Caco-2 (cell line): ENCODE results near the gene TIMMDC1. TPM values are rescaled to one million over a fixed set of nuclear protein-coding genes. Genes with fewer than 3 reads are reported as not detected.

Experiments used
- BruUV-seq: library from RNA; stranded (reverse); fragments of 400-500 nt; replicated peaks from 2 replicates; lab custom pipeline; 2021; lab: Mats Ljungman, UMichigan
- CTCF ChIA-PET: fragments of 300-600 bp; sonication (Branson Sonifier 250); formaldehyde crosslinking; loops from one replicate; lab custom pipeline; 2022; ENCODE audit warnings: antibody characterized with exemption; lab: Charles Lee
- POLR2A ChIA-PET: fragments of 300-600 bp; sonication (Branson Sonifier 250); formaldehyde crosslinking; loops from one replicate; lab custom pipeline; 2022; ENCODE audit warnings: antibody characterized with exemption; lab: Charles Lee
- DNase-seq, 2 experiments: peaks; one replicate each; pipeline versions ENCODE4 v3.0.0 to v3.0.0-alpha.2; 2020 to 2022
- H3K27me3 ChIP-seq: replicated peaks from 2 replicates; pipeline ENCODE4 v1.6.0; 2011; ENCODE audit warnings: low read length; ENCODE audit not compliant: control insufficient read depth, insufficient read depth
- H3K36me3 ChIP-seq: 2 replicates; pipeline ENCODE4 v1.5.1; 2011; ENCODE audit warnings: low read length; ENCODE audit not compliant: control insufficient read depth, insufficient read depth
- H3K4me1 ChIP-seq: fragments of 250-450 bp; sonication (Bioruptor Pico); 2 replicates; pipeline ENCODE4 v1.5.1; 2020; ENCODE audit warnings: mild to moderate bottlenecking
- H3K4me3 ChIP-seq: 2 replicates; pipeline ENCODE4 v1.5.1; 2011; ENCODE audit warnings: low read depth, mild to moderate bottlenecking, control low read depth, low read length
- H3K9me3 ChIP-seq: fragments of 250-450 bp; sonication (Bioruptor Pico); 2 replicates; pipeline ENCODE4 v1.5.1; 2020; ENCODE audit warnings: mild to moderate bottlenecking, moderate library complexity
- H3K27ac Mint-ChIP-seq: one replicate; pipeline ENCODE4 v1.8.0; 2022; ENCODE audit warnings: mixed read lengths; ENCODE audit not compliant: unreplicated experiment
- H3K27me3 Mint-ChIP-seq: one replicate; pipeline ENCODE4 v1.8.0; 2022; ENCODE audit warnings: mixed read lengths; ENCODE audit not compliant: insufficient read depth, unreplicated experiment
- H3K36me3 Mint-ChIP-seq: one replicate; pipeline ENCODE4 v1.8.0; 2022; ENCODE audit warnings: mild to moderate bottlenecking, mixed read lengths; ENCODE audit not compliant: insufficient read depth, unreplicated experiment
- H3K4me1 Mint-ChIP-seq: one replicate; pipeline ENCODE4 v1.8.0; 2022; ENCODE audit warnings: low read depth, mixed read lengths; ENCODE audit not compliant: unreplicated experiment
- H3K4me3 Mint-ChIP-seq: one replicate; pipeline ENCODE4 v1.8.0; 2022; ENCODE audit warnings: mild to moderate bottlenecking, moderate library complexity, mixed read lengths; ENCODE audit not compliant: unreplicated experiment
- H3K9me3 Mint-ChIP-seq: one replicate; pipeline ENCODE4 v1.8.0; 2022; ENCODE audit warnings: mixed read lengths; ENCODE audit not compliant: unreplicated experiment
- CTCF ChIP-seq, 2 experiments: fragments of 200-600 bp in 1 of 2; IDR thresholded peaks; 1 replicate in 1 of 2; 2 replicates in 1 of 2; pipeline versions ENCODE4 v1.5.1 to v1.8.0; 2011 to 2022; ENCODE audit warnings: antibody characterized with exemption in 1 of 2, control low read depth in 1 of 2, inconsistent platforms in 1 of 2, low read depth in 1 of 2, low read length in 1 of 2, mild to moderate bottlenecking in 1 of 2, moderate library complexity in 1 of 2; ENCODE audit not compliant: insufficient read depth in 1 of 2, severe bottlenecking in 1 of 2, unreplicated experiment in 1 of 2
- intact Hi-C: fragments of 100-400 bp; cut with micrococcal nuclease; formaldehyde crosslinking; loops from one replicate; pipeline ENCODE4 v1.10.0; 2022; ENCODE audit not compliant: unreplicated experiment
- total RNA-seq: library from RNA; stranded (reverse); gene quantifications from 2 replicates; pipeline ENCODE4 v1.2.3, GENCODE V29; 2022

The TIMMDC1 gene
- total RNA-seq, 1 experiment from 2014 or later: 66.7 TPM

DNA sequence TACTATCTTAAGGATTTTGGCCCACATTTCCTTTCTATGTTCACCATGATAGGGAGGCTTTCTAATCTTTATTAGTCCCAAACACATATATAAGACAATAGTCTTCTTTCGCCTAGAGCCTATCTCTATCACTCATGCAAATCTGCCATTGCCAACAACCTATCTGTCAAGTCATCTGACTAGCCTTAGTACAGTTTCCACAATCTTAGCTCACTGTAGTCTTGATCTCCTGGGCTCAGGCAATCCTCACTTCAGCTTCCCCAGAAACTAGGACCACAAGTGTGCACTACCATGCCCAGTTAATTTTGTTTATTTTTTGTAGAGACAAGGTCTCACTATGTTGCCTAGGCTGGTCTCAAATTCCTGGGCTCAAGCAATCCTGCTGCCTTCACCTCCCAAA is 41.9 kb upstream of the TIMMDC1 start:
- H3K4me3 Mint-ChIP-seq: no peak overlapping the region
- ChIA-PET CTCF (no interaction called here), POLR2A (no interaction called here)
- no peak for TF ChIP-seq CTCF (IDR thresholded peaks at IDR 0.05; ENCODE audit: insufficient read depth in 1 of 2, low read depth in 1 of 2, low read length in 1 of 2, severe bottlenecking in 1 of 2, unreplicated experiment in 1 of 2)
- no peaks in the 10 kb centered on the region for H3K27me3 Mint-ChIP-seq
- H3K27me3 ChIP-seq: no peaks in the 10 kb centered on the region
- peaks cover 2% of the 10 kb centered on the region; the same call in 1 of the 2 replicates for H3K36me3 ChIP-seq
- intact Hi-C loops: no loop called here
- no peaks in the 10 kb centered on the region for H3K4me1 ChIP-seq
- H3K9me3 ChIP-seq: no peaks in the 10 kb centered on the region
- no peak overlapping the region for H3K27ac Mint-ChIP-seq
- peaks cover 68% of the 10 kb centered on the region for H3K36me3 Mint-ChIP-seq
- BruUV-seq: no TSS peak
- DNase-seq: no peak
- no peak overlapping the region for H3K4me3 ChIP-seq
- H3K9me3 Mint-ChIP-seq: no peaks in the 10 kb centered on the region
- no peaks in the 10 kb centered on the region for H3K4me1 Mint-ChIP-seq

- no peaks in the 10 kb centered on the region for H3K4me1 ChIP-seq
- Mint-ChIP-seq H3K4me3 (no peak overlapping the region), H3K36me3 (peaks cover 66% of the 10 kb centered on the region), H3K27me3 (no peaks in the 10 kb centered on the region), H3K27ac (no peak overlapping the region), H3K4me1 (no peaks in the 10 kb centered on the region), H3K9me3 (no peaks in the 10 kb centered on the region)
- TF ChIP-seq CTCF (IDR thresholded peaks at IDR 0.05; ENCODE audit: insufficient read depth in 1 of 2, low read depth in 1 of 2, low read length in 1 of 2, severe bottlenecking in 1 of 2, unreplicated experiment in 1 of 2): no peak
- DNase-seq: no peak
- no TSS peak for BruUV-seq
- intact Hi-C loops: no loop called here
- no peaks in the 10 kb centered on the region for H3K27me3 ChIP-seq
- ChIA-PET POLR2A (interaction anchor here (0.7 kb wide), 1 partner anchor 217 kb away, joined by 4 read pairs; no protein-coding TSS in a partner anchor), CTCF (no interaction called here)
- peaks cover 4% of the 10 kb centered on the region; the same call in 1 of the 2 replicates for H3K36me3 ChIP-seq
- H3K9me3 ChIP-seq: no peaks in the 10 kb centered on the region
- H3K4me3 ChIP-seq: no peak overlapping the region
Measured at GRCh38 chr3:119457246-119457645, 41.1 kb upstream of the TIMMDC1 start.

DNA sequence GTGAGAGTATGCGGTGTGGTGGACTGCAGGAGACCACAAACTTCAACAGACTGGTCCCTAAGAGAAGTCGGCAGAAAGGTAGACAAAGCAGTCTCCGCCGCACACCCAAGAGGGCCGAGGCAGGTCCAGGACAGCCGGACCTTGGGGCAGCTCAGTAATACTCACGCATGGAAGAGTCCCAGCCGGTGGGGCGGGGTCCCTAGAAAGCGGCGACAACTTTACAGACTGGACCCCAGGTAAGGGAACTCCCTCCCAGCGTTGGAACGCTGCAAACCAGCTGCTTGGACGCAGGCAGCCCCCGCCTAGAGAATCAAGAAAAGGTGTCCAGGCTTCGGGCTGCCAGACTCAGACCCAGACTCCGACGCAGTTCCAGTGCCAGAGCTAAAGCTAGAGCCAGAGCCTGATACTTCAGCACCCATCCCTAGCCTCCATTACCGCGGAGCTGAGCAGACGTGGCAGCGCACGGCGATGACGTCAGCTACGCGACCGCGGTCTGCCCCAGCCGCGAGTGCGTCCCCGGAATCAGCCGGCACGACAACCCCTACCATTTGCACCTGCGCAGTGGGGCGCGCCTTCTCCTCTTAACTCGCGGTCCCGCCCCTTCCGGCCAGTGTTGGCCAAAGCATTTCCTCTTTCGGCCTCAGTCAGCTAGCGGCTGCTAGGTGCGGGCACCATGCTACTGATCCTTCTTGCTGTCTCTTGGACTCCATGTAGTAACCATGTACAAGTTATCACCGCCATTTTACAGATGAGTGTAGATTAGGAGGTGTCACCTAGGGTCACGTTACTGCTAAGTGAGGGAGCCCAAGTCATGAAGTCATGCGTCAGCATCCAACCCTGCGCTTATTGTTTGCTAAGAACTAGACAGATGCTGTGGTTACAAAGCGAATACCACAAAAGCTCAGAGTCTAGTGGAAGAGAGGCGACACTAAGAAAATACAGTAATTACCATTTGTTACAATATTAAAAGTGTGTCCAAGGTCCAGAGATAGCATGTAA is 34.9 kb upstream of the TIMMDC1 start, which contains the start of gene TMEM39A:
TSS of gene TMEM39A (minus strand) at position 445 of the 999 bp plus-strand sequence. CDS start 1,541 bp downstream, outside the sequence.
- Histone ChIP-seq H3K4me3 (peak within 1 kb of the TSS; percentile 69), H3K4me1 (no peaks in the 10 kb centered on the region), H3K36me3 (peaks cover 2% of the 10 kb centered on the region; the same call in 1 of the 2 replicates), H3K27me3 (no peaks in the 10 kb centered on the region), H3K9me3 (no peaks in the 10 kb centered on the region)
- CTCF ChIA-PET: interaction anchor here (0.6 to 0.8 kb wide), 2 partner anchors 35 to 683 kb away, joined by 3 read pairs; partner anchors contain the start of gene TIMMDC1
- peaks cover 34% of the 10 kb centered on the region for H3K36me3 Mint-ChIP-seq
- H3K4me3 Mint-ChIP-seq: peak within 1 kb of the TSS; percentile 94
- peaks cover 6% of the 10 kb centered on the region for H3K9me3 Mint-ChIP-seq
- H3K27ac Mint-ChIP-seq: peak within 1 kb of the TSS; percentile 97
- H3K27me3 Mint-ChIP-seq: no peaks in the 10 kb centered on the region
- intact Hi-C loops: loop anchor here (1.0 to 2.0 kb wide), 2 partner anchors 35 to 213 kb away; partner anchors contain the start of genes COX17 and TIMMDC1
- BruUV-seq: TSS peak; percentile 51
- POLR2A ChIA-PET: interaction anchor here (0.5 to 1.9 kb wide), 11 partner anchors 10 to 1132 kb away, joined by 3 to 29 read pairs (median 3); partner anchors contain the start of genes B4GALT4, NDUFB4 and TIMMDC1
- TF ChIP-seq CTCF (IDR thresholded peaks at IDR 0.05; ENCODE audit: insufficient read depth in 1 of 2, low read depth in 1 of 2, low read length in 1 of 2, severe bottlenecking in 1 of 2, unreplicated experiment in 1 of 2): no peak
- peak; percentile 98 to 99 for DNase-seq
- peaks cover 7% of the 10 kb centered on the region for H3K4me1 Mint-ChIP-seq
